IPS-20b (cell line): ENCODE measurements around the gene DHRS2.

Source experiments
- H3K27ac ChIP-seq: one replicate; pipeline ENCODE4 v1.5.1; 2013; ENCODE audit warnings: low read length
- H3K27me3 ChIP-seq: 2 replicates; pipeline ENCODE4 v1.6.1; 2013; ENCODE audit warnings: mild to moderate bottlenecking, low read length, inconsistent platforms; ENCODE audit not compliant: insufficient read depth
- H3K36me3 ChIP-seq: 2 replicates; pipeline ENCODE4 v1.6.1; 2013; ENCODE audit warnings: low read depth, mild to moderate bottlenecking, inconsistent platforms, low read length, moderate library complexity; ENCODE audit not compliant: insufficient read depth
- H3K4me1 ChIP-seq: 2 replicates; pipeline ENCODE4 v1.6.1; 2013; ENCODE audit warnings: mild to moderate bottlenecking, control low read depth, inconsistent platforms, low read length, moderate library complexity; ENCODE audit not compliant: insufficient read depth
- H3K4me3 ChIP-seq: 2 replicates; pipeline ENCODE4 v1.5.1; 2013; ENCODE audit warnings: mild to moderate bottlenecking, low read length, inconsistent platforms
- H3K9ac ChIP-seq: 2 replicates; pipeline ENCODE4 v1.6.1; 2013; ENCODE audit warnings: low read depth, mild to moderate bottlenecking, inconsistent platforms, low read length, moderate library complexity
- H3K9me3 ChIP-seq: 2 replicates; pipeline ENCODE4 v1.6.1; 2013; ENCODE audit warnings: mild to moderate bottlenecking, low read depth, low read length, inconsistent platforms; ENCODE audit not compliant: insufficient read depth

Gene DHRS2

DNA sequence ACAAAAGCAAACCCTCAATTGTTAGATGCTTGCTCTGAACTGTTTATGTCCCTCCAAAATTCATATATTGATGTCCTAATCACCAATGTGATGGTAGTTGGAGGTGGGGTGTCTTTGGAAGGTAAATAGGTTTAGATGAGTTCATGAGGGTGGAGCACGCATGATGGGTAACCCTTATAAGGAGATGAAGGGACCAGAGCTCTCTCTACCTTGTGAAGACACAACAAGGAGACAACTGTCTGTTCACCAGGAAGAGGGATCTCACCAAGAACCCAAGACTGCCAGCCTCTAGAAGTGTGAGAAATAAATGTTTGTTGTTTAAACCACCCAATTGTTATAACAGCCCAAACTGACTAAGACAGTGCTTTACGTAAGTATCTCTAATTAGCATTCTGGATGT lies 27.0 kb downstream of the DHRS2 start:
- no peaks in the 10 kb centered on the region for H3K36me3 ChIP-seq
- no peak overlapping the region for H3K27ac ChIP-seq
- H3K9me3 ChIP-seq, result no peaks in the 10 kb centered on the region
- no peaks in the 10 kb centered on the region; the same call in 1 of the 2 replicates for H3K27me3 ChIP-seq
- no peak overlapping the region for H3K4me3 ChIP-seq
- no peak overlapping the region for H3K9ac ChIP-seq
- no peaks in the 10 kb centered on the region for H3K4me1 ChIP-seq

DNA sequence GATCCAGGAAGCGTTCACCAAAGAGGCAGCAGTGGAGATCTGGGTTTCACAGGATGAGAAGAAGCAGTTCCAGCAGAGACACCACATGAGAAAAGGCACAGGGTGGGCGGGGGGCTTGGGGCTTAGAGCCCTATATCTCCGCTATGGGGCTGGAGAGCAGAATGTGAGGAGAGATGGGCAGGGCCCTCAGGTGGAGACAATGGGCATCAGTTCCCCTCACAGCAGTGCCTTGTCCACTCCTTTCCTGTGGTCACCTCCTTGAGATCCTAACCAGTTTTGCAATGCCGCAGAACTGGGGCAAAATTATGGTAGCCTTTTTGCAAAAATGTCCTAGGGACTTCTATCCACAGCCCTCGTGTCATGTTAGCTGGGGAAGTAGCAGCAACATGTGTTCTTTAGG lies 27.5 kb downstream of the DHRS2 start:
- no peaks in the 10 kb centered on the region for H3K9me3 ChIP-seq
- no peaks in the 10 kb centered on the region; the same call in 1 of the 2 replicates for H3K27me3 ChIP-seq
- no peak overlapping the region for H3K4me3 ChIP-seq
- no peaks in the 10 kb centered on the region for H3K36me3 ChIP-seq
- no peak overlapping the region for H3K9ac ChIP-seq
- H3K4me1 ChIP-seq, result no peaks in the 10 kb centered on the region
- H3K27ac ChIP-seq, result no peak overlapping the region

DNA sequence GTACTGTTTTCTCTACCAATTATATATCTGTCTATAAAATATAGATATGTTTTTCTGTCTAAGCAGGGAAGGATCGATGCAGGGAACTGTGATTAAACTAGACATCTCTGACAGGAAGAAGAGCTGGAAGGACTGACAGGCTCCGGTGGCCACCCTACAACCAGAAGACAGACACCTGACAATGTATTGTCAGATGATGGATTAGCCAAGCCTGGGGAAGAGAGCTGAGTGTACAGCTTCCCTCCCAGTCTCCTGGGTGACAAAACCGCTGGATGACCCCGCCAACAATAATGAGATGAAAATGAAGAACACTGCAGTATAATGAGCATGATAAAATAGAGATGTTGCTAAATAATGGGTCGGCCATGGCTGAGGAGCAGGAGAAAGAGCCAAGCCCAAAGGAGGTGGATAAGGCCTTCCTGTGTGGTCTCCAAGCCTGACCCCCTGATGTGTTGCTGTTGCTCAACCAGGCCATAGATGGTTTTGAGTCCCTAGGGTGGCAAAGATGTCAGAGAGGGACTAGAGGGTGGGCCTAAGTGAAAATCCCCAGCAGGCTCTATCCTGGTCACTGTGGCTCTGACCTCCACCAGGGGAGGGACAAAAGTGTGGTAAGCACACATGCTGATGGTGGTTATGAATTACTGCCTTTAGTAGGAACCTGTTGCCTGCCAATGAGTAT lies 28.2 kb downstream of the DHRS2 start:
- no peaks in the 10 kb centered on the region for H3K36me3 ChIP-seq
- H3K27ac ChIP-seq, result no peak overlapping the region
- H3K27me3 ChIP-seq, result no peaks in the 10 kb centered on the region; the same call in 1 of the 2 replicates
- H3K4me1 ChIP-seq, result no peaks in the 10 kb centered on the region
- no peaks in the 10 kb centered on the region for H3K9me3 ChIP-seq
- H3K4me3 ChIP-seq, result no peak overlapping the region
- H3K9ac ChIP-seq, result no peak overlapping the region

DNA sequence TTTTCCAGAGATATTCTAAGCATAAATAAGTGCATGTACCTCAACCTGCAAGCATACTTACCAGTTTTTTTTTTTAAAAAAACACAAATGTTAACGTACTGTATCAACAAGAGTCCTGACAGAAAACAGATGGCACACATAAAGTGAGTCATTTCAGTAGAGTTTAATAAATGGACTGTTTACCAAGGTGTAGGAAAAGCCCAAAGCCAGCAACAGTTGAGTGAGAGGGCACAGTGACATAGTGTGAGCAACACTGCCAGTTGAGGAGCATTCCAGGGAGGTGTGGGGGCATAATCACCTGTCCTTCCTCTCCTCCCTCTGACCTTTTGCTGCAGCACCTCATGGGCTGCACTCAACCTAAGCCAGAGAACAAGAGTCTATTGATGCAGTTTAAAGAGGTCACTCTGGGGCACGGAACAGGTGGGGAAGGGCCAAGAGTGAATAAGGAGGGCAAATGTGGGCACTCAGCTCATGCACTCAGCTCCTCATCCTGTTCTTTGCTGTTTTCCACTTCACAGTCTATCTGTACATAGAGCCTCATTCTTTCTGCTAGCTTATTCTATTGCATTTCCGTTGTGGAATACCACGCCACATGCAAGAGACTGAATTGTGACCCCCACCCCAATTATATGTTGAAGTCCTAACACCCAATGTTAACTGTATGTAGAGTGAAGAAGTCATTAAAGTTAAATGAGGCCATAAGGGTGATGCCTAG lies 29.3 kb downstream of the DHRS2 start:
- Histone ChIP-seq H3K4me3 (no peak overlapping the region), H3K9me3 (no peaks in the 10 kb centered on the region), H3K4me1 (no peaks in the 10 kb centered on the region), H3K36me3 (no peaks in the 10 kb centered on the region), H3K9ac (no peak overlapping the region), H3K27me3 (no peaks in the 10 kb centered on the region; the same call in 1 of the 2 replicates), H3K27ac (no peak overlapping the region)

DNA sequence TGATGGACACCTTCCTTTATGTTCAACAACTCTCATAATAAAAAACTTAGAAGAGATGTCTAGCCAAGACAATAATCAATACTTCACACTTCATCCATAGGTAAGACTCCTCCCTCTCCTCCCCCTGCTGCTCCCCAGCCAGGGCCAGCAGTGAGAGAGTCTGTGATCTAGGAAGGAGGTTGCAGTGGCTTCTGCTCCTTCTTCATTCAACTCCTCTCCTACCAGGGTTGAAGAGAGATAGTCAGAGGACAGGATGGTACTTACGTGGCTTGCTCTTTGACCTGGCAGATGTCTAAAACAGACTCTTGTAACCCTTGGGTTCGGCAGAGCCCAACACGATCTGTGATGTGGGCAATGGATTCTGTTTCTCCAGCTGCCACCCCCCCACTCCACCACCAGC lies 31.0 kb downstream of the DHRS2 start:
- Histone ChIP-seq H3K9me3 (no peaks in the 10 kb centered on the region), H3K4me3 (no peak overlapping the region), H3K36me3 (no peaks in the 10 kb centered on the region), H3K27ac (no peak overlapping the region), H3K27me3 (no peaks in the 10 kb centered on the region; the same call in 1 of the 2 replicates), H3K4me1 (no peaks in the 10 kb centered on the region), H3K9ac (no peak overlapping the region)

DNA sequence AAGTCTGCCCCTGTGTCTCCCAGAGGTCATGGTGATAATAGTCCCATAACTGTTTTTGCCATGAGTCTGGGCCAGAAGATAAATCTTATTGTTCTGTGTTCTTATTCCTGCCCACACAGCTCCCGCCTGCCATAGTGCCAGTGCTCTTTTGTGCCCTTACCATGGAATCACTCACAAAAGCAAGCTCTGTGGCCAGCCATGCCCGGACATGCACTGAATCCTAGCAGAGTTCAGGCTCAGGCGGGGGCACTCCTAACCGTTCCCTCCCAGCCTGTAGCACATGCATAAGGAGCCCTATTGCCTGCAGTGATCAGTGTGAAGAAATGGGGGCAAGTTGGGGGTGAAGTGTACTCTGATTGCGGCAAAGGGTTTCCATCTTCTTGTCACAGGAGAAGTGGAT lies 33.3 kb downstream of the DHRS2 start:
- Histone ChIP-seq H3K9ac (no peak overlapping the region), H3K36me3 (no peaks in the 10 kb centered on the region), H3K9me3 (no peaks in the 10 kb centered on the region), H3K27me3 (no peaks in the 10 kb centered on the region; the same call in 1 of the 2 replicates), H3K4me1 (no peaks in the 10 kb centered on the region), H3K27ac (no peak overlapping the region), H3K4me3 (no peak overlapping the region)

DNA sequence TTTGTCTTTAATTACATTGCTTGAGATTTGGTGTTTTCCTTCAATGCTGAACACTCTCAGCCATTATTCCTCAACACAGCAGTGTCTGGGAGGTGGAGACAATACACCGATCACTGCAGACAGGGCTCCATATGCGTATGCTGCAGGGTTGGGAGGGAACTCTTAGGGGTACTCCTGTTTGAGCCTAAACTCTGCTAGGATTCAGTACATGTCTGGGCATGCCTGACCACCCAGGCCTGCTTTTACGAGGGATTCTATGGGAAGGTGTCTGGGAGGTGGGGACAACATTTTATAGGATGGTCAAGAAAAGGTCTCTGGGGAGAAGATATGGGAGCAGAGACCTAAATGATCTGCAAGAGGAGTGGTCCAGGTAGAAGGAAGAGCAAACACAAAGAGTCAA lies 34.3 kb downstream of the DHRS2 start:
- Histone ChIP-seq H3K9me3 (no peaks in the 10 kb centered on the region), H3K4me1 (no peaks in the 10 kb centered on the region), H3K4me3 (no peak overlapping the region), H3K27me3 (no peaks in the 10 kb centered on the region; the same call in 1 of the 2 replicates), H3K9ac (no peak overlapping the region), H3K27ac (no peak overlapping the region), H3K36me3 (no peaks in the 10 kb centered on the region)

DNA sequence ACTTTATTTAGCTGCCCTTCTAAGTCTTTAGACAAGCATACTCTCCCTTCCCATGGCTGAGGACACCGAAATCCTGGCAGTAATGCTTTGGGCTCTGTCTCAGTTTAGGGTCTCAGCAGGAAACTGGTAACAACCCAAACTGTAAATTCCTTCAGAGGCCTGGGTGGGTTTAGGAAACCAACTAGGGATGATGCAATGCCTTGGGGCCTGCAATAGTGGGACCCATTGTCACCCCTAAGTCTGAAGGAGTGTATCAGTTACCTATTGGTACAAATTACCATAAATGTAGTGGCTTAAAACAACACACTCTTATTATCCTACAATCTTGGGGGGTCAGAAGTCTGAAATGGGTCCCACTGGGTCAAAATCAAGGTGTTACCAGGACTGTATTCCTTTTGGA lies 36.0 kb downstream of the DHRS2 start:
- no peaks in the 10 kb centered on the region for H3K4me1 ChIP-seq
- H3K36me3 ChIP-seq, result no peaks in the 10 kb centered on the region
- no peak overlapping the region for H3K4me3 ChIP-seq
- no peaks in the 10 kb centered on the region for H3K9me3 ChIP-seq
- H3K9ac ChIP-seq, result no peak overlapping the region
- no peaks in the 10 kb centered on the region for H3K27me3 ChIP-seq
- H3K27ac ChIP-seq, result no peak overlapping the region

DNA sequence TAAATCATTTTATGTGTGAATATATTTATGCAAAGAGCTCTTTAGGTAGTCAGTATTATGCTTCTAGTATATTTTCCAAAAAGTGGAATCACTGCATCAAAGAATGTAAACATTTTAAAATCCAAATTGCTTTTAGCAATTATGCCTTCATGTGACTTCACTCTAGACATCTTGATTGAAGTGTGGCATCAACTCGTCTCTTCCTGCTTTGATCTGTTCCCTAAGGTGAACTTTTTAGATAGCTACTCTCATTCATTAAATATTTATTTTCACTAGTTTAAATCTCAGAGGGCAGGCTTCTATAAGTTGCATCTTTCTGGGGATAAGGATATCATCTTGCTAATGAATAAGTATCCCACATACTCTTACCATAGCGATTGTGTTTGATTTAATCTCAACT lies 39.2 kb downstream of the DHRS2 start:
- Histone ChIP-seq H3K27me3 (no peaks in the 10 kb centered on the region), H3K36me3 (no peaks in the 10 kb centered on the region), H3K27ac (no peak overlapping the region), H3K9me3 (no peaks in the 10 kb centered on the region), H3K4me3 (no peak overlapping the region), H3K4me1 (no peaks in the 10 kb centered on the region), H3K9ac (no peak overlapping the region)

DNA sequence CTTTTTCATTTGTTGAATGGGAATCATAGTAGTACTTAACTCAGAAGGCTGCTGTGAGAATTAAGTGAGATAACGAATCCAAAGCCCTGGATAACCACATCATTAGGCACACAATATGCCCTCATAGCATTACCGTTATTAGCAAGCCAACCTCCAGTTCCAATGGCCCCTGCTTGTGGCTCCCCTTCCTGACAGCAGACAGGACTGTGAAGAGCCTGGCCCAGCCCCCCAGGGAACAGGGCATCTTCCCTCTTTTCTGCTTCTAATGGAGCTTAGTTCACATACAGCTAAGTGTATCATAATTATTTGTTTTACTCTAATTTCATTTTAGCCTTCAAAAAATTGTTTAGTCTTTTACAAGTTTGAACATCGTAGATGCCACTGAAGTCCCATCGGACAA lies 39.7 kb downstream of the DHRS2 start:
- Histone ChIP-seq H3K36me3 (no peaks in the 10 kb centered on the region), H3K9ac (no peak overlapping the region), H3K27ac (no peak overlapping the region), H3K9me3 (no peaks in the 10 kb centered on the region), H3K27me3 (no peaks in the 10 kb centered on the region), H3K4me1 (no peaks in the 10 kb centered on the region), H3K4me3 (no peak overlapping the region)

DNA sequence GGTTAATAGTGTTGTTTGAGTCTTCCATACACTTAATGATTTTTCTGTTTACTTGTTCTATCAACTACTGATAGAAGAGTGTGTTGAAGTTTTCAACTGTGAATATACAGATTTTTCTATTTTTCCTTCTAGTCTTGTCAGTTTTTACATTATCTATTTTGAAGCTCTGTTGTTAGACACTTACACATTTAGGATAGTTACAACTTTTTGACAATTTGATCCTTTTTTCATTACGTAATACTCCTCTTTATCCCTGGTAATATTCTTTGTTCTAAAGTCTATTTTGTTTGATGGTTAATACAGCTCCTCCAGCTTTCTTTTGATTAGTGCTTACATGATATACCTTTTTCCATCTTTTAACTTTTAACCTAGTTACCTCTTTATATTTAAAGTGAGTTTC lies 45.2 kb downstream of the DHRS2 start:
- no peaks in the 10 kb centered on the region for H3K27me3 ChIP-seq
- no peaks in the 10 kb centered on the region for H3K36me3 ChIP-seq
- no peaks in the 10 kb centered on the region for H3K4me1 ChIP-seq
- H3K4me3 ChIP-seq, result no peak overlapping the region
- H3K9me3 ChIP-seq, result no peaks in the 10 kb centered on the region
- H3K9ac ChIP-seq, result no peak overlapping the region
- no peak overlapping the region for H3K27ac ChIP-seq
